ENCODE data around the gene KCNJ15. TPM values are rescaled to one million over a fixed set of nuclear protein-coding genes. Genes with fewer than 3 reads are reported as not detected.

The KCNJ15 gene
- total RNA-seq, 1 experiment from 2014 or later, result 0.13 TPM

DNA sequence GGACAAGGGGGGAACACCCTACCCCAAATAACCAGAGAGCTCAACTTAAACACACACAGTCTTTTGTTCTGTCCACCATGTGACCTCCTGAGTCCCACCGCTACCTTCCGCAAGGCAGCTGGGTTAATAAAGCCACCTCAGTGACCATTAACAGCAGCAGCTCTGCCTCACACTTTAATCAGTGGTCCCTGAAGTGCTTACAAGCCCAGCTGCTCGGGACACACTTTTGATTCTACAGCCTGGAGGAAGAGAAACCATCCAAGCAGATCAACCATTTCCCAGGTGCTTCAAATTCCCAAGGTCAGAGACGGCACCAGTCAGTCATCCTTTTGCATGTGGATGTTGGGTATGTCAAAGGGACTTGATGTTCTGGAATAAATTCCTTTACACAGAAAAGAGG lies 70.1 kb downstream of the KCNJ15 start:
- in situ Hi-C loops (cut with HindIII; ENCODE audit: low pct_unique_long_range_greater_than_20kb, low sequenced_read_pairs) (no loop called here), intact Hi-C loops (cut with micrococcal nuclease; ENCODE audit: unreplicated experiment) (no loop called here)
- CTCF ChIA-PET, result no interaction called here
- POLR2A ChIA-PET, result no interaction called here
- no TSS peak for BruUV-seq (replicated peaks)
- H3K9me3 ChIP-seq (ENCODE audit: control insufficient read depth, insufficient read depth, low read depth, low read length), result no peaks in the 10 kb centered on the region
- no peak overlapping the region for H3K4me3 ChIP-seq (ENCODE audit: low read depth in 2 of 2, low read length in 2 of 2)
- no peaks in the 10 kb centered on the region; the same call in 1 of the 2 replicates for H3K27me3 ChIP-seq (ENCODE audit: control insufficient read depth, insufficient read depth, low read length)
- H3K27ac ChIP-seq (ENCODE audit: low read length), result no peak overlapping the region
- no peaks in the 10 kb centered on the region for H3K36me3 ChIP-seq (ENCODE audit: control insufficient read depth, insufficient read depth, low read length)
- DNase-seq (ENCODE audit: low read depth, low spot score) (no peak), ATAC-seq (no peak)
- H3K4me1 ChIP-seq (ENCODE audit: control insufficient read depth, insufficient read depth, low read length), result no peaks in the 10 kb centered on the region
- no peak for TF ChIP-seq SIN3A (IDR thresholded peaks at IDR 0.05; ENCODE audit: borderline replicate concordance, insufficient read depth, low read depth, low read length)
- TF ChIP-seq TCF7L2 (IDR thresholded peaks at IDR 0.05; ENCODE audit: low read depth, low read length), result no peak
- TF ChIP-seq, protein P1, sequence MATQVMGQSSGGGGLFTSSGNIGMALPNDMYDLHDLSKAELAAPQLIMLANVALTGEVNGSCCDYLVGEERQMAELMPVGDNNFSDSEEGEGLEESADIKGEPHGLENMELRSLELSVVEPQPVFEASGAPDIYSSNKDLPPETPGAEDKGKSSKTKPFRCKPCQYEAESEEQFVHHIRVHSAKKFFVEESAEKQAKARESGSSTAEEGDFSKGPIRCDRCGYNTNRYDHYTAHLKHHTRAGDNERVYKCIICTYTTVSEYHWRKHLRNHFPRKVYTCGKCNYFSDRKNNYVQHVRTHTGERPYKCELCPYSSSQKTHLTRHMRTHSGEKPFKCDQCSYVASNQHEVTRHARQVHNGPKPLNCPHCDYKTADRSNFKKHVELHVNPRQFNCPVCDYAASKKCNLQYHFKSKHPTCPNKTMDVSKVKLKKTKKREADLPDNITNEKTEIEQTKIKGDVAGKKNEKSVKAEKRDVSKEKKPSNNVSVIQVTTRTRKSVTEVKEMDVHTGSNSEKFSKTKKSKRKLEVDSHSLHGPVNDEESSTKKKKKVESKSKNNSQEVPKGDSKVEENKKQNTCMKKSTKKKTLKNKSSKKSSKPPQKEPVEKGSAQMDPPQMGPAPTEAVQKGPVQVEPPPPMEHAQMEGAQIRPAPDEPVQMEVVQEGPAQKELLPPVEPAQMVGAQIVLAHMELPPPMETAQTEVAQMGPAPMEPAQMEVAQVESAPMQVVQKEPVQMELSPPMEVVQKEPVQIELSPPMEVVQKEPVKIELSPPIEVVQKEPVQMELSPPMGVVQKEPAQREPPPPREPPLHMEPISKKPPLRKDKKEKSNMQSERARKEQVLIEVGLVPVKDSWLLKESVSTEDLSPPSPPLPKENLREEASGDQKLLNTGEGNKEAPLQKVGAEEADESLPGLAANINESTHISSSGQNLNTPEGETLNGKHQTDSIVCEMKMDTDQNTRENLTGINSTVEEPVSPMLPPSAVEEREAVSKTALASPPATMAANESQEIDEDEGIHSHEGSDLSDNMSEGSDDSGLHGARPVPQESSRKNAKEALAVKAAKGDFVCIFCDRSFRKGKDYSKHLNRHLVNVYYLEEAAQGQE (IDR thresholded peaks at IDR 0.05; ENCODE audit: insufficient read depth in 1 of 2, low read depth in 2 of 2, low read length in 1 of 2), result no peak
- TF ChIP-seq POLR2AphosphoS5 (IDR thresholded peaks at IDR 0.05; ENCODE audit: low read depth, low read length), result no peak
- TF ChIP-seq CTCF (IDR thresholded peaks at IDR 0.05), result no peak

DNA sequence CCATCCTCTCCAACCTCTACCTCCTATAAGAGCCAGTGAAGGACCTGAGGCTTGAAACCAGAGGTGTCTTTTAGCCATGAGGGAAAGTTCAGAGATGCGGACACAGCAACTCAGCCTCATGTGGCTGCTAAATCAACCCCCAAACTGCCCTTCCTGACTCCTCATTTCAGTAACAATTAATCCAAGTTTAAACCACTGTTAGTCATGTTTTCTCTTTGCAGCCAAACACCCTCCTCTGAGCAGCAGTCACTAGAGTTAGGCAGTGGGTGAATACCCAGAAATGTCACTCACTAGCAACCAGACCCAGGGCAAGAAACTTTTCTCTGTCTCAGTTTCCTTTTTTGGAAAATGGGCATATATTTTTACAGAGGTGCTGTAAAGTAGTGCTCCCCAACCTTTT lies 71.2 kb downstream of the KCNJ15 start:
- no peaks in the 10 kb centered on the region for H3K36me3 ChIP-seq (ENCODE audit: control insufficient read depth, insufficient read depth, low read length)
- H3K4me3 ChIP-seq (ENCODE audit: low read depth in 2 of 2, low read length in 2 of 2), result no peak overlapping the region
- no peak for ATAC-seq
- no peak overlapping the region for H3K27ac ChIP-seq (ENCODE audit: low read length)
- TF ChIP-seq CTCF (IDR thresholded peaks at IDR 0.05), result no peak
- TF ChIP-seq, protein P1 (IDR thresholded peaks at IDR 0.05; ENCODE audit: insufficient read depth in 1 of 2, low read depth in 2 of 2, low read length in 1 of 2), result no peak
- TF ChIP-seq POLR2AphosphoS5 (IDR thresholded peaks at IDR 0.05; ENCODE audit: low read depth, low read length), result no peak
- TF ChIP-seq SIN3A (IDR thresholded peaks at IDR 0.05; ENCODE audit: borderline replicate concordance, insufficient read depth, low read depth, low read length), result no peak
- TF ChIP-seq TCF7L2 (IDR thresholded peaks at IDR 0.05; ENCODE audit: low read depth, low read length), result no peak
- ChIA-PET POLR2A (no interaction called here), CTCF (no interaction called here)
- intact Hi-C loops (cut with micrococcal nuclease; ENCODE audit: unreplicated experiment), result no loop called here
- no peak for DNase-seq (ENCODE audit: low read depth, low spot score)
- BruUV-seq (replicated peaks), result no TSS peak
- no peaks in the 10 kb centered on the region for H3K4me1 ChIP-seq (ENCODE audit: control insufficient read depth, insufficient read depth, low read length)
- H3K27me3 ChIP-seq (ENCODE audit: control insufficient read depth, insufficient read depth, low read length), result no peaks in the 10 kb centered on the region
- in situ Hi-C loops (cut with HindIII; ENCODE audit: low pct_unique_long_range_greater_than_20kb, low sequenced_read_pairs), result no loop called here
- H3K9me3 ChIP-seq (ENCODE audit: control insufficient read depth, insufficient read depth, low read depth, low read length), result no peaks in the 10 kb centered on the region
